Hepatic stellate cell (primary cell): ENCODE data around the gene MAP1LC3B.
"Not testable (repeated sequence)": the region's sequence is repeated elsewhere in the genome, so short reads cannot be mapped to it uniquely, and the experiment has no call there.

ENCODE experiments used
- DNase-seq: peaks from one replicate; pipeline ENCODE4 v3.0.0; 2011; ENCODE audit warnings: low spot score

The MAP1LC3B gene

GRCh38 chr16:87380881-87381280 is 11.3 kb upstream of the MAP1LC3B start:
- peak; percentile 51 for DNase-seq

GRCh38 chr16:87382023-87382785 is 9.9 kb upstream of the MAP1LC3B start:
- DNase-seq = no peak

GRCh38 chr16:87383505-87384161 is 8.5 kb upstream of the MAP1LC3B start, which contains the start of gene FBXO31:
FBXO31 (minus strand) TSS chr16:87383776; CDS start chr16:87383744, 32 bp downstream.
- DNase-seq = peak; percentile 88

- peak; percentile 54 for DNase-seq
These were observed 7.8 kb upstream of the MAP1LC3B start for GRCh38 chr16:87384162-87384874.

- DNase-seq = not testable (repeated sequence)
These were observed 7.3 kb upstream of the MAP1LC3B start for GRCh38 chr16:87384875-87385167.

- peak; percentile 98 for DNase-seq
These were observed 4.0 kb upstream of the MAP1LC3B start for GRCh38 chr16:87387942-87388817.

- no peak for DNase-seq
These were observed 3.4 kb upstream of the MAP1LC3B start for GRCh38 chr16:87388818-87389134.

- DNase-seq = no peak
These were observed 2.9 kb upstream of the MAP1LC3B start for GRCh38 chr16:87389245-87389644.

- not testable (repeated sequence) for DNase-seq
These were observed 2.2 kb upstream of the MAP1LC3B start for GRCh38 chr16:87389914-87390313.

- DNase-seq = no peak
These were observed 1.4 kb upstream of the MAP1LC3B start for GRCh38 chr16:87390641-87391323.

- DNase-seq = peak; percentile 38
These were observed 699 bp upstream of the MAP1LC3B start for GRCh38 chr16:87391324-87391949.

GRCh38 chr16:87392821-87393679 is 914 bp downstream of the MAP1LC3B start:
- DNase-seq = peak; percentile 50

GRCh38 chr16:87393680-87394055 is 1.5 kb downstream of the MAP1LC3B start:
- no peak for DNase-seq

GRCh38 chr16:87395181-87395842 is 3.2 kb downstream of the MAP1LC3B start:
- no peak for DNase-seq

GRCh38 chr16:87404764-87405625 is 12.9 kb downstream of the MAP1LC3B start:
- DNase-seq = no peak

GRCh38 chr16:87406495-87407088 is 14.5 kb downstream of the MAP1LC3B start:
- no peak for DNase-seq

GRCh38 chr16:87407511-87408112 is 15.5 kb downstream of the MAP1LC3B start:
- DNase-seq = no peak

GRCh38 chr16:87409153-87409552 is 17.0 kb downstream of the MAP1LC3B start:
- DNase-seq = no peak
